H1 (cell line): ENCODE results near the gene OSMR. TPM values are rescaled to one million over a fixed set of nuclear protein-coding genes. Genes with fewer than 3 reads are reported as not detected.

Experiments
- ATF3 ChIP-seq: IDR thresholded peaks from 2 replicates; pipeline ENCODE4 v1.6.1; 2011; ENCODE audit warnings: low read depth, mild to moderate bottlenecking, low read length; ENCODE audit not compliant: insufficient read depth
- BRCA1 ChIP-seq: IDR thresholded peaks from 2 replicates; pipeline ENCODE4 v1.6.1; 2012; ENCODE audit warnings: low read depth, low read length, improper control_type of control experiment
- CBX8 ChIP-seq: fragments of 300-800, 300-1000 bp; sonication (generic); IDR thresholded peaks from 2 replicates; pipeline ENCODE4 v1.7.1; 2016; ENCODE audit warnings: low read depth, low read length, borderline replicate concordance
- CEBPB ChIP-seq: IDR thresholded peaks from 2 replicates; pipeline ENCODE4 v1.6.1; 2012; ENCODE audit warnings: low read depth, low read length
- CREB1 ChIP-seq: IDR thresholded peaks from 2 replicates; pipeline ENCODE4 v1.6.1; 2012; ENCODE audit warnings: inconsistent platforms
- EP300 ChIP-seq, 2 experiments: IDR thresholded peaks; 1 replicate in 1 of 2; 2 replicates in 1 of 2; pipeline ENCODE4 v1.6.1; 2011 to 2012; ENCODE audit warnings: low read depth in 2 of 2, low read length in 2 of 2, mild to moderate bottlenecking in 2 of 2, borderline replicate concordance in 1 of 2, inconsistent platforms in 1 of 2, moderate library complexity in 1 of 2
- KDM1A ChIP-seq: fragments of 200-600, 300-600 bp; sonication (generic); IDR thresholded peaks from 2 replicates; pipeline ENCODE4 v1.7.1; 2016; ENCODE audit warnings: mild to moderate bottlenecking, low read length, borderline replicate concordance
- MAX ChIP-seq: IDR thresholded peaks from 2 replicates; pipeline ENCODE4 v1.6.1; 2012; ENCODE audit warnings: inconsistent platforms
- POLR2AphosphoS5 ChIP-seq: IDR thresholded peaks from 2 replicates; pipeline ENCODE4 v1.6.1; 2011; ENCODE audit warnings: low read depth, low read length
- POU5F1 ChIP-seq: IDR thresholded peaks from 2 replicates; pipeline ENCODE4 v1.6.1; 2011; ENCODE audit warnings: low read depth, mild to moderate bottlenecking, low read length, moderate library complexity
- SAP30 ChIP-seq: fragments of 300-600 bp; sonication (generic); IDR thresholded peaks from 2 replicates; pipeline ENCODE4 v1.7.1; 2012; ENCODE audit warnings: low read length, moderate library complexity, mild to moderate bottlenecking, inconsistent platforms; ENCODE audit not compliant: insufficient read depth, insufficient replicate concordance
- SRF ChIP-seq: IDR thresholded peaks from 2 replicates; pipeline ENCODE4 v1.6.1; 2011; ENCODE audit warnings: mild to moderate bottlenecking, low read depth, low read length, moderate library complexity
- polyA plus RNA-seq, 7 experiments: library from polyadenylated mRNA; depleted of rRNA in 3 of 7; stranded (reverse) in 5 of 7; unstranded in 2 of 7; fragments of >200 nt in 5 of 7; fragments of 200-250 nt in 2 of 7; gene quantifications; 1 replicate in 5 of 7; 2 replicates in 1 of 7; 4 replicates in 1 of 7; pipeline versions ENCODE4 v1.2.1 to v1.2.3, GENCODE V29; 2011 to 2013; ENCODE audit warnings: missing spikeins in 2 of 7, mixed read lengths in 2 of 7
- total RNA-seq: library from RNA; stranded (reverse); fragmentation: NEBNext Ultra II Directional; extraction: Animal tissue kit (Norgen Biotek cat#: 25700); gene quantifications from 2 replicates; pipeline ENCODE4 v1.2.1, GENCODE V29; 2021

OSMR gene
- total and polyA plus RNA-seq, 2 of the 8 experiments (the other 6 are each of a cell fraction or from before 2014, with no cell fraction given): 2.3 to 2.6 TPM

- TF ChIP-seq SAP30: no peak
- TF ChIP-seq POLR2AphosphoS5: no peak
- TF ChIP-seq CREB1: no peak
- TF ChIP-seq KDM1A: no peak
- TF ChIP-seq SRF: no peak
- no peak for TF ChIP-seq CBX8
- TF ChIP-seq CEBPB: no peak
- no peak for TF ChIP-seq MAX
- TF ChIP-seq POU5F1: no peak
- TF ChIP-seq EP300 (IDR thresholded peaks at IDR 0.05; ENCODE audit: borderline replicate concordance in 1 of 2, low read depth in 2 of 2, low read length in 2 of 2): no peak
- TF ChIP-seq ATF3: no peak
- TF ChIP-seq BRCA1: no peak
These were observed 13.9 kb upstream of the OSMR start (continued) for GRCh38 chr5:38831909-38832308.
